B cell (primary cell): Measurements from ENCODE around the gene ZFYVE21. TPM values are rescaled to one million over a fixed set of nuclear protein-coding genes. Genes with fewer than 3 reads are reported as not detected.

Experiments
- ATAC-seq: fragments of 200-7000 bp; cut with Tn5 transposase; one replicate; pipeline ENCODE4 v1.10.0; 2021; ENCODE audit warnings: low read depth, mild to moderate bottlenecking, moderate number of reproducible peaks, moderate library complexity
- CTCF ChIA-PET: fragments of 350-600 bp; sonication (Branson Sonifier 250); formaldehyde crosslinking; loops from one replicate; lab custom pipeline; 2021; ENCODE audit warnings: antibody characterized with exemption, inconsistent platforms; lab: Charles Lee
- POLR2A ChIA-PET: fragments of 350-600 bp; sonication (Branson Sonifier 250); formaldehyde crosslinking; loops from one replicate; lab custom pipeline; 2021; ENCODE audit warnings: antibody characterized with exemption; lab: Charles Lee
- DNase-seq: peaks from one replicate; pipeline ENCODE4 v3.0.0; 2013
- H2AFZ ChIP-seq: 2 replicates; pipeline ENCODE4 v1.6.1; 2012; ENCODE audit warnings: mild to moderate bottlenecking, low read depth, low read length; ENCODE audit not compliant: insufficient read depth, poor library complexity, severe bottlenecking
- H3K27ac ChIP-seq, 2 donors: 1 replicate in 1 of 2; 2 replicates in 1 of 2; pipeline ENCODE4 v1.5.1; 2012 to 2013; ENCODE audit warnings: low read length in 2 of 2, mild to moderate bottlenecking in 2 of 2, moderate library complexity in 1 of 2
- H3K27me3 ChIP-seq, 4 experiments: fragments of 200-600 bp in 1 of 4; sonication (generic) in 1 of 4; replicated peaks in 1 of 4; 1 replicate in 2 of 4; 2 replicates in 2 of 4; pipeline versions ENCODE4 v1.6.1 to v1.7.0; 2013 to 2016; ENCODE audit warnings: low read length in 3 of 4, mild to moderate bottlenecking in 2 of 4, mixed read lengths in 1 of 4, moderate library complexity in 1 of 4; ENCODE audit not compliant: insufficient read depth in 4 of 4, control insufficient read depth in 3 of 4; ENCODE audit errors: control extremely low read depth in 1 of 4
- H3K36me3 ChIP-seq, 2 experiments: replicated peaks in 1 of 2; 1 replicate in 1 of 2; 2 replicates in 1 of 2; pipeline versions ENCODE4 v1.6.1 to v1.7.1; 2013; ENCODE audit warnings: low read length in 1 of 2; ENCODE audit not compliant: insufficient read depth in 2 of 2, control insufficient read depth in 1 of 2; ENCODE audit errors: control extremely low read depth in 1 of 2, extremely low read depth in 1 of 2
- H3K4me1 ChIP-seq, 2 donors: fragments of 200-600 bp in 1 of 2; sonication (generic) in 1 of 2; 1 replicate in 1 of 2; 2 replicates in 1 of 2; pipeline versions ENCODE4 v1.5.1 to v1.6.1; 2013 to 2017; ENCODE audit warnings: low read length in 2 of 2; ENCODE audit not compliant: control insufficient read depth in 2 of 2, insufficient read depth in 2 of 2
- H3K4me2 ChIP-seq: replicated peaks from 2 replicates; pipeline ENCODE3; 2012; ENCODE audit warnings: mild to moderate bottlenecking, low read depth, low read length; ENCODE audit not compliant: poor library complexity, severe bottlenecking
- H3K4me3 ChIP-seq, 5 experiments: fragments of 200-600 bp in 1 of 5; sonication (generic) in 1 of 5; 1 replicate in 3 of 5; 2 replicates in 2 of 5; pipeline versions ENCODE4 v1.5.1 to v1.7.0; 2011 to 2016; ENCODE audit warnings: low read length in 4 of 5, mild to moderate bottlenecking in 4 of 5, low read depth in 2 of 5, control low read depth in 1 of 5, moderate library complexity in 1 of 5; ENCODE audit not compliant: insufficient read depth in 1 of 5; ENCODE audit errors: control extremely low read depth in 1 of 5, extremely low read depth in 1 of 5
- H3K79me2 ChIP-seq: fragments of 200-600 bp; sonication (generic); one replicate; pipeline ENCODE4 v1.6.0; 2016; ENCODE audit warnings: low read length; ENCODE audit not compliant: control insufficient read depth, insufficient read depth
- H3K9ac ChIP-seq: fragments of 200-600 bp; sonication (generic); 2 replicates; pipeline ENCODE4 v1.6.1; 2017; ENCODE audit warnings: mild to moderate bottlenecking, low read length, moderate library complexity
- H3K9me3 ChIP-seq, 3 donors: one replicate each; pipeline versions ENCODE4 v1.6.1 to v1.7.1; 2013; ENCODE audit warnings: low read length in 2 of 3; ENCODE audit not compliant: control insufficient read depth in 2 of 3, insufficient read depth in 1 of 3; ENCODE audit errors: control extremely low read depth in 1 of 3
- H4K20me1 ChIP-seq: 2 replicates; pipeline ENCODE4 v1.6.0; 2012; ENCODE audit warnings: mild to moderate bottlenecking, low read length; ENCODE audit not compliant: insufficient read depth, control insufficient read depth, poor library complexity, severe bottlenecking
- H3K27ac Mint-ChIP-seq: one replicate; pipeline ENCODE4 v1.8.0; 2021; ENCODE audit warnings: mixed read lengths
- H3K27me3 Mint-ChIP-seq: one replicate; pipeline ENCODE4 v1.8.0; 2021; ENCODE audit warnings: mixed read lengths
- H3K4me1 Mint-ChIP-seq: one replicate; pipeline ENCODE4 v1.8.0; 2021; ENCODE audit warnings: mixed read lengths
- H3K4me3 Mint-ChIP-seq: one replicate; pipeline ENCODE4 v1.8.0; 2021; ENCODE audit warnings: mixed read lengths
- H3K9me3 Mint-ChIP-seq: one replicate; pipeline ENCODE4 v1.8.0; 2022; ENCODE audit warnings: mixed read lengths; ENCODE audit not compliant: insufficient read depth
- EZH2 ChIP-seq: IDR thresholded peaks from 2 replicates; pipeline ENCODE4 v1.6.1; 2012; ENCODE audit warnings: borderline replicate concordance, low read depth, mild to moderate bottlenecking, moderate library complexity, low read length; ENCODE audit not compliant: insufficient read depth, poor library complexity, severe bottlenecking
- WGBS: methylation state at CpG from one replicate; pipeline ENCODE4 v1.1.5; 2013; ENCODE audit warnings: missing lambda C conversion rate; ENCODE audit not compliant: insufficient coverage; 5-methylcytosine and 5-hydroxymethylcytosine counted together
- intact Hi-C: fragments of 100-400 bp; cut with micrococcal nuclease; formaldehyde crosslinking; loops from one replicate; pipeline ENCODE4 v1.10.0; 2022
- polyA plus RNA-seq: library from polyadenylated mRNA; depleted of rRNA; stranded (reverse); fragments of >200 nt; gene quantifications from 2 replicates; pipeline ENCODE4 v1.2.3, GENCODE V29; 2012
- total RNA-seq, 2 donors: library from RNA; stranded (reverse); fragments of 120-200 nt in 1 of 2; gene quantifications; 1 replicate in 1 of 2; 2 replicates in 1 of 2; pipeline versions ENCODE4 v1.2.3 to v1.2.4, GENCODE V29; 2013 to 2022
- TF ChIP-seq, protein P1 (sequence below): fragments of 200-600 bp; IDR thresholded peaks from one replicate; pipeline ENCODE4 v1.8.0; 2022; ENCODE audit warnings: antibody characterized with exemption, mild to moderate bottlenecking

ZFYVE21 gene
- total and polyA plus RNA-seq, 2 donors (not counting 1 experiment from before 2014, with no cell fraction given): 17.0 to 18.6 TPM

DNA sequence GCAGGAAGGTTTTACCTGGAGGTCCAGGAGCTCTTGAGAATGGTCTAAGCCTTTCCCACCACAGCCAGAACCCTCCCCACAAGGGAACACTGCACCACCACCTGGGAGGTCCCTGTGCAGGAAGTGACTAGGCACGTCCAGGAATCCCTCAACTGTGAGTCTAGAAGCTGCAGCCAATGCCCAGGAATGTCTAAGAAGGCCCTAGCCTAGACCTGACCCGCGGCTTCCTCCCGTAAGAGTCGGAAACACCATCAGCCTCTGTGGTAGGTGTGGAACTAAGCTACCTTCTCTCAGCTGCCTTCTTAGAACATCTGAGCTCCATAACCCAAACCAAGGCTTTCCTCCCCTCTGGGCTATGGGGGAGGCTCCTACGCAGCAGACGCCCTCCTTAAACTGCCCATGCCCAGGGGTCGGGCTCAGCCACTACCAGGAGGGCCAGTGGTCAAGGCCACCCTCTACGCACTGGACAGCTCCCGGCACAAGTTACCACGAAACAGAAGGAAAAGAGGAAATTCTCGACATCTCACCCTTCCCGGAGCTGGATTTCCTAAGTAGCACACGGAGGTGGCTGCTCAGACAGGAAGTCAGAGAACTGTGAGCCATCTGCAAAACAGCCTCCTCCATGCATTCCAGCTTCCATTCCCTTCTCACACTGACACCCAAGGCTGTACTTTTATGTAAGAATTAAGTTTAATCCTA, 25.5 kb downstream of the ZFYVE21 start:
- Histone ChIP-seq H3K9me3 (no peaks in the 10 kb centered on the region), H3K27me3 (no peaks in the 10 kb centered on the region), H3K36me3 (peaks cover 0 to 10% of the 10 kb centered on the region in 2 experiments), H3K4me3 (no peak overlapping the region), H3K4me2 (no peak overlapping the region), H3K9ac (no peak overlapping the region), H3K79me2 (no peaks in the 10 kb centered on the region), H2AFZ (no peak overlapping the region), H3K4me1 (no peaks in the 10 kb centered on the region), H4K20me1 (no peaks in the 10 kb centered on the region), H3K27ac (no peak overlapping the region)
- ATAC-seq (no peak), DNase-seq (no peak)
- POLR2A ChIA-PET: no interaction called here
- Mint-ChIP-seq H3K4me3 (no peak overlapping the region), H3K27me3 (no peaks in the 10 kb centered on the region), H3K4me1 (no peaks in the 10 kb centered on the region), H3K9me3 (no peaks in the 10 kb centered on the region), H3K27ac (no peak overlapping the region)
- 86% methylated on average over 11 of the region's 14 CpGs for WGBS
- CTCF ChIA-PET: no interaction called here
- intact Hi-C loops: no loop called here
- no peak for TF ChIP-seq EZH2
- TF ChIP-seq, protein P1, sequence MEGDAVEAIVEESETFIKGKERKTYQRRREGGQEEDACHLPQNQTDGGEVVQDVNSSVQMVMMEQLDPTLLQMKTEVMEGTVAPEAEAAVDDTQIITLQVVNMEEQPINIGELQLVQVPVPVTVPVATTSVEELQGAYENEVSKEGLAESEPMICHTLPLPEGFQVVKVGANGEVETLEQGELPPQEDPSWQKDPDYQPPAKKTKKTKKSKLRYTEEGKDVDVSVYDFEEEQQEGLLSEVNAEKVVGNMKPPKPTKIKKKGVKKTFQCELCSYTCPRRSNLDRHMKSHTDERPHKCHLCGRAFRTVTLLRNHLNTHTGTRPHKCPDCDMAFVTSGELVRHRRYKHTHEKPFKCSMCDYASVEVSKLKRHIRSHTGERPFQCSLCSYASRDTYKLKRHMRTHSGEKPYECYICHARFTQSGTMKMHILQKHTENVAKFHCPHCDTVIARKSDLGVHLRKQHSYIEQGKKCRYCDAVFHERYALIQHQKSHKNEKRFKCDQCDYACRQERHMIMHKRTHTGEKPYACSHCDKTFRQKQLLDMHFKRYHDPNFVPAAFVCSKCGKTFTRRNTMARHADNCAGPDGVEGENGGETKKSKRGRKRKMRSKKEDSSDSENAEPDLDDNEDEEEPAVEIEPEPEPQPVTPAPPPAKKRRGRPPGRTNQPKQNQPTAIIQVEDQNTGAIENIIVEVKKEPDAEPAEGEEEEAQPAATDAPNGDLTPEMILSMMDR: no peak

DNA sequence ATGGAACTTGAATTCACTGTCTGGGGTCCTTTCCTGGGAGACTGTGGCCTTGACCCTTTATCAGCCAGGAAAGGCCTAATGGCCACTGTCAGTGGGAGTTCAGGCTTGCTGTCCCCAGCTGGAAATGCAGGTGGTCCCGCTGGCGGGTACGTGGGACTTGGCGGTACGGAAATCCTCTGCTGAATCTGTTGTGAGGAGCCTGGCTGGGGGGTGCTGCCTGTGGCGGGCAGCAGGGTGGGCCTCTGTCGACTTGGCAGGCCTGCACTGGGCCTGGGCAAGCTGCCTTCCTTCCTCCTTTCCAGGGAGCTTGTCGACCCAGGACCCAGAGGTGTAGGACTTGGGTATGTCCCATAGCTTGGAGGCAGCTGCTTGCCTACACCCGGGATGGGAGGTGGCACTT, 26.3 kb downstream of the ZFYVE21 start:
- 90% methylated on average over 8 of the region's 9 CpGs for WGBS

More for the DNA sequence above, 26.3 kb downstream of the ZFYVE21 start:
- intact Hi-C loops: no loop called here
- H3K4me2 ChIP-seq: no peak overlapping the region
- Mint-ChIP-seq H3K27ac (no peak overlapping the region), H3K27me3 (no peaks in the 10 kb centered on the region), H3K4me1 (no peaks in the 10 kb centered on the region), H3K4me3 (no peak overlapping the region), H3K9me3 (no peaks in the 10 kb centered on the region)
- TF ChIP-seq, protein P1: no peak
- TF ChIP-seq EZH2: no peak
- H3K4me1 ChIP-seq: no peaks in the 10 kb centered on the region
- no peaks in the 10 kb centered on the region for H4K20me1 ChIP-seq
- ATAC-seq: no peak
- no peaks in the 10 kb centered on the region for H3K27me3 ChIP-seq
- no peak for DNase-seq
- H2AFZ ChIP-seq: no peak overlapping the region
- no peaks in the 10 kb centered on the region for H3K79me2 ChIP-seq
- peaks cover 0 to 10% of the 10 kb centered on the region in 2 experiments for H3K36me3 ChIP-seq
- no peak overlapping the region for H3K4me3 ChIP-seq
- H3K9me3 ChIP-seq: no peaks in the 10 kb centered on the region
- ChIA-PET POLR2A (no interaction called here), CTCF (interaction anchor here (0.6 kb wide), 1 partner anchor 149 kb away, joined by 4 read pairs; no protein-coding TSS in a partner anchor)
- no peak overlapping the region for H3K9ac ChIP-seq
- H3K27ac ChIP-seq: no peak overlapping the region
